NCI-H1417 treated with DMSO at 0.1 percent for 48 hours (cell line): ENCODE measurements around the gene RNASEH1.
"Not testable (repeated sequence)": the region's sequence is repeated elsewhere in the genome, so short reads cannot be mapped to it uniquely, and the experiment has no call there.

Source experiments
- DNase-seq: peaks from one replicate; lab custom pipeline; 2025; lab: John Stamatoyannopoulos, UW

RNASEH1 gene

GRCh38 chr2:3594493-3595281 is 36.6 kb upstream of the RNASEH1 start, which contains the start of gene COLEC11:
Gene COLEC11 (plus strand): TSS chr2:3595112. CDS start chr2:3604341, 9,229 bp downstream.
- DNase-seq: no peak

- no peak for DNase-seq
These were observed 31.0 kb upstream of the RNASEH1 start for GRCh38 chr2:3589086-3589485.

- DNase-seq: no peak
These were observed 30.0 kb upstream of the RNASEH1 start for GRCh38 chr2:3588084-3588483.

GRCh38 chr2:3587432-3587831 is 29.3 kb upstream of the RNASEH1 start:
- no peak for DNase-seq

GRCh38 chr2:3587021-3587420 is 28.9 kb upstream of the RNASEH1 start:
- DNase-seq: no peak

- no peak for DNase-seq
These were observed 28.1 kb upstream of the RNASEH1 start for GRCh38 chr2:3586220-3586619.

- DNase-seq: no peak
These were observed 27.4 kb upstream of the RNASEH1 start for GRCh38 chr2:3585261-3586109.

GRCh38 chr2:3584608-3585260 is 26.6 kb upstream of the RNASEH1 start:
- no peak for DNase-seq

GRCh38 chr2:3584076-3584475 is 25.9 kb upstream of the RNASEH1 start:
- DNase-seq: no peak

GRCh38 chr2:3581367-3582262 is 23.5 kb upstream of the RNASEH1 start:
- DNase-seq: no peak

GRCh38 chr2:3580449-3580848 is 22.3 kb upstream of the RNASEH1 start:
- no peak for DNase-seq

GRCh38 chr2:3578987-3579386 is 20.9 kb upstream of the RNASEH1 start:
- DNase-seq: no peak

GRCh38 chr2:3576263-3576630 is 18.1 kb upstream of the RNASEH1 start:
- DNase-seq: not testable (repeated sequence)

- DNase-seq: no peak
These were observed 17.6 kb upstream of the RNASEH1 start for GRCh38 chr2:3575534-3576262.

GRCh38 chr2:3574155-3574554 is 16.0 kb upstream of the RNASEH1 start:
- DNase-seq: no peak

GRCh38 chr2:3572620-3573019 is 14.5 kb upstream of the RNASEH1 start:
- no peak for DNase-seq

- DNase-seq: no peak
These were observed 13.2 kb upstream of the RNASEH1 start for GRCh38 chr2:3571284-3571683.

GRCh38 chr2:3569656-3570055 is 11.5 kb upstream of the RNASEH1 start:
- DNase-seq: not testable (repeated sequence)

GRCh38 chr2:3566806-3567205 is 8.7 kb upstream of the RNASEH1 start:
- DNase-seq: no peak

GRCh38 chr2:3565117-3565516 is 7.0 kb upstream of the RNASEH1 start:
- no peak for DNase-seq

- DNase-seq: no peak
These were observed 5.4 kb upstream of the RNASEH1 start for GRCh38 chr2:3563521-3563976.
